ENCODE results near the gene SIRT1. TPM values are rescaled to one million over a fixed set of nuclear protein-coding genes. Genes with fewer than 3 reads are reported as not detected.

SIRT1 gene
- total and polyA plus RNA-seq, 9 of the 15 experiments (the other 6 are each of a cell fraction or from before 2014, with no cell fraction given), result 7.8 to 25.8 (median 19.1) TPM

DNA sequence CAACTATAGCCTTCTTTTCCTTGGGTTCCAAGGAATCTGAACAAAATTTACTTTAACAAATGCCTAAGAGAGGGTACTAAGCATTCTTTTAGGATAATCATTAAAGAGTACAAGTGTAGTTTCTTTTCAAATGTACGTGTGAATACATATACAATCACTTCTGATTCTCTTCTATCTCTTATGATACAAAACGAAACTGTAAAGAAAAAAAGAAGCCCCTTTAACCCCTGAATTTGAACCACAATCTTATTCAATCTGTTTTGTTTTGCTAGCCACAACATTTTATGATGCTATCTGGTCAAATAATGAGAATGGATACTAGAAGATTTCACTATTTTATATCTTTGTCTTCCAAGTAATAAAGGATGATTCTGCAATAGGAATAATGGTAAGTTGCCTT lies 48.7 kb downstream of the SIRT1 start:
- POLR2A ChIA-PET, result interaction anchor here (0.7 kb wide), 1 partner anchor 35 kb away, joined by 4 read pairs; no protein-coding TSS in a partner anchor
- H3K9me3 ChIP-seq (replicated peaks; ENCODE audit: control insufficient read depth, insufficient read depth, low read depth, low read length), result no peaks in the 10 kb centered on the region
- intact Hi-C loops (cut with micrococcal nuclease), result no loop called here
- peaks cover 17% of the 10 kb centered on the region; the same call in 2 of the 3 replicates for H3K36me3 ChIP-seq (ENCODE audit: control insufficient read depth, insufficient read depth, low read length)
- WGBS (ENCODE audit: insufficient coverage, low coverage, missing lambda C conversion rate), result 39% methylated on average over 2 of the region's 2 CpGs
- no peak overlapping the region for H3K9ac ChIP-seq (ENCODE audit: insufficient read depth in 1 of 2, low read depth in 2 of 2, low read length in 2 of 2)
- H3K9me1 ChIP-seq (ENCODE audit: control insufficient read depth, insufficient read depth, low read length), result no peaks in the 10 kb centered on the region
- no peak overlapping the region for H2AFZ ChIP-seq (ENCODE audit: low read depth, low read length)
- no peaks in the 10 kb centered on the region for H3K27me3 ChIP-seq (ENCODE audit: control insufficient read depth in 2 of 2, insufficient read depth in 2 of 2, low read length in 2 of 2)
- H3K79me2 ChIP-seq (ENCODE audit: control insufficient read depth, insufficient read depth, low read length), result no peaks in the 10 kb centered on the region
- no peak for ATAC-seq
- CTCF ChIA-PET (ENCODE audit: low intra/inter-chr PET ratio), result no interaction called here
- no peaks in the 10 kb centered on the region for H4K20me1 ChIP-seq (replicated peaks; ENCODE audit: control insufficient read depth, insufficient read depth, low read length)
- no peak overlapping the region for H3K4me2 ChIP-seq (ENCODE audit: insufficient read depth, low read length)
- no peak overlapping the region for H3K27ac ChIP-seq (ENCODE audit: extremely low read depth, low read depth, low read length)
- in situ Hi-C loops (cut with MboI), result no loop called here
- FAIRE-seq, result no peak
- no peak overlapping the region for H3K4me3 ChIP-seq
- H3K4me1 ChIP-seq (replicated peaks in 1 of 2; ENCODE audit: control insufficient read depth in 2 of 2, insufficient read depth in 2 of 2, low read length in 2 of 2), result no peaks in the 10 kb centered on the region
- no peak for DNase-seq (ENCODE audit: extremely low read depth in 1 of 4, low spot score in 3 of 4)
- BruUV-seq (replicated peaks), result no TSS peak
- TF ChIP-seq MBD1 (CRISPR knock-in tag; IDR thresholded peaks at IDR 0.05) (no peak), GATA2 (CRISPR knock-in tag; IDR thresholded peaks at IDR 0.05) (no peak), NR3C1 (CRISPR knock-in tag; IDR thresholded peaks at IDR 0.05) (no peak), TFAM (CRISPR knock-in tag; conservative IDR thresholded peaks at IDR 0.05) (no peak), BRD9 (IDR thresholded peaks at IDR 0.05; ENCODE audit: low read depth, partially characterized antibody) (no peak), SMAD3 (CRISPR knock-in tag; conservative IDR thresholded peaks at IDR 0.05) (no peak), PHF21A (IDR thresholded peaks at IDR 0.05; ENCODE audit: borderline replicate concordance, low read depth) (no peak), ZNF76 (CRISPR knock-in tag; IDR thresholded peaks at IDR 0.05; ENCODE audit: borderline replicate concordance) (no peak), ZNF124 (CRISPR knock-in tag; IDR thresholded peaks at IDR 0.05) (no peak), NFYB (IDR thresholded peaks at IDR 0.05; ENCODE audit: extremely low read depth, insufficient read length) (no peak), HCFC1 (IDR thresholded peaks at IDR 0.05; ENCODE audit: low read depth, low read length) (no peak), ARNT (IDR thresholded peaks at IDR 0.05) (no peak), TARDBP (IDR thresholded peaks at IDR 0.05) (no peak), MXI1 (IDR thresholded peaks at IDR 0.05; ENCODE audit: low read depth, low read length) (no peak), POLR2AphosphoS2 (IDR thresholded peaks at IDR 0.05; ENCODE audit: low read length) (no peak), TCF7L2 (IDR thresholded peaks at IDR 0.05; ENCODE audit: low read depth, low read length) (no peak), SREBF1 (IDR thresholded peaks at IDR 0.05; ENCODE audit: borderline replicate concordance, low read depth, low read length) (no peak)
- TF ChIP-seq, protein P1, sequence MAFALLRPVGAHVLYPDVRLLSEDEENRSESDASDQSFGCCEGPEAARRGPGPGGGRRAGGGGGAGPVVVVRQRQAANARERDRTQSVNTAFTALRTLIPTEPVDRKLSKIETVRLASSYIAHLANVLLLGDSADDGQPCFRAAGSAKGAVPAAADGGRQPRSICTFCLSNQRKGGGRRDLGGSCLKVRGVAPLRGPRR (CRISPR knock-in tag; IDR thresholded peaks at IDR 0.05), result no peak

Data from K562 (cell line).